ENCODE data around the gene TEAD1. TPM values are rescaled to one million over a fixed set of nuclear protein-coding genes. Genes with fewer than 3 reads are reported as not detected.
A peak's percentile ranks its signal among the peaks of the same experiment; 100 is the strongest.

Gene TEAD1
- total RNA-seq, 4 donors from 2014 or later: 46.4 to 214 (median 61.2) TPM

GRCh38 chr11:12696911-12697581, 22.8 kb downstream of the TEAD1 start:
- H3K36me3 ChIP-seq: no peaks in the 10 kb centered on the region
- in situ Hi-C loops (cut with MboI; ENCODE audit: low pct_ligation_motif_present in 1 of 4, low pct_unique_long_range_greater_than_20kb in 1 of 4, low sequenced_read_pairs in 3 of 4) (loop anchor here in 2 of 4 donors (25.0 kb wide), 1 partner anchor 190 kb away; no protein-coding TSS in a partner anchor), intact Hi-C loops (cut with DNase I; ENCODE audit: low total_unique reads) (loop anchor here (10.0 kb wide), 1 partner anchor 48 kb away; no protein-coding TSS in a partner anchor)
- H3K4me1 ChIP-seq: peaks cover 21 to 66% (median 37%) of the 10 kb centered on the region in 4 donors
- TF ChIP-seq POLR2A (IDR thresholded peaks at IDR 0.05): no peak
- TF ChIP-seq, protein P1, sequence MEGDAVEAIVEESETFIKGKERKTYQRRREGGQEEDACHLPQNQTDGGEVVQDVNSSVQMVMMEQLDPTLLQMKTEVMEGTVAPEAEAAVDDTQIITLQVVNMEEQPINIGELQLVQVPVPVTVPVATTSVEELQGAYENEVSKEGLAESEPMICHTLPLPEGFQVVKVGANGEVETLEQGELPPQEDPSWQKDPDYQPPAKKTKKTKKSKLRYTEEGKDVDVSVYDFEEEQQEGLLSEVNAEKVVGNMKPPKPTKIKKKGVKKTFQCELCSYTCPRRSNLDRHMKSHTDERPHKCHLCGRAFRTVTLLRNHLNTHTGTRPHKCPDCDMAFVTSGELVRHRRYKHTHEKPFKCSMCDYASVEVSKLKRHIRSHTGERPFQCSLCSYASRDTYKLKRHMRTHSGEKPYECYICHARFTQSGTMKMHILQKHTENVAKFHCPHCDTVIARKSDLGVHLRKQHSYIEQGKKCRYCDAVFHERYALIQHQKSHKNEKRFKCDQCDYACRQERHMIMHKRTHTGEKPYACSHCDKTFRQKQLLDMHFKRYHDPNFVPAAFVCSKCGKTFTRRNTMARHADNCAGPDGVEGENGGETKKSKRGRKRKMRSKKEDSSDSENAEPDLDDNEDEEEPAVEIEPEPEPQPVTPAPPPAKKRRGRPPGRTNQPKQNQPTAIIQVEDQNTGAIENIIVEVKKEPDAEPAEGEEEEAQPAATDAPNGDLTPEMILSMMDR (IDR thresholded peaks at IDR 0.05): no peak
- no peak for TF ChIP-seq POLR2AphosphoS5 (IDR thresholded peaks at IDR 0.05)
- TF ChIP-seq EP300 (IDR thresholded peaks at IDR 0.05; ENCODE audit: low read depth): no peak
- WGBS, 2 donors (ENCODE audit: low coverage in 1 of 2): 62 to 84% methylated on average over 2 to 4 of the region's 5 CpGs
- no peak overlapping the region for H3K27ac ChIP-seq
- no peak overlapping the region for H3K4me3 ChIP-seq
- H3K9me3 ChIP-seq: no peaks in the 10 kb centered on the region
- DNase-seq: no peak
- H3K27me3 ChIP-seq: no peaks in the 10 kb centered on the region

GRCh38 chr11:12698048-12698447, 23.8 kb downstream of the TEAD1 start:
- TF ChIP-seq POLR2AphosphoS5 (IDR thresholded peaks at IDR 0.05): no peak
- H3K4me3 ChIP-seq: no peak overlapping the region
- intact Hi-C loops (cut with DNase I; ENCODE audit: low total_unique reads) (loop anchor here (10.0 kb wide), 1 partner anchor 47 kb away; no protein-coding TSS in a partner anchor), in situ Hi-C loops (cut with MboI; ENCODE audit: low pct_ligation_motif_present in 1 of 4, low pct_unique_long_range_greater_than_20kb in 1 of 4, low sequenced_read_pairs in 3 of 4) (loop anchor here in 2 of 4 donors (25.0 kb wide), 1 partner anchor 189 kb away; no protein-coding TSS in a partner anchor)
- 50 to 81% methylated on average over 3 to 5 of the region's 5 CpGs for WGBS, 2 donors (ENCODE audit: low coverage in 1 of 2)
- no peaks in the 10 kb centered on the region for H3K36me3 ChIP-seq
- no peak for DNase-seq
- no peak overlapping the region for H3K27ac ChIP-seq
- no peaks in the 10 kb centered on the region for H3K27me3 ChIP-seq
- peaks cover 12 to 56% (median 28%) of the 10 kb centered on the region in 4 donors for H3K4me1 ChIP-seq
- no peaks in the 10 kb centered on the region for H3K9me3 ChIP-seq

DNA sequence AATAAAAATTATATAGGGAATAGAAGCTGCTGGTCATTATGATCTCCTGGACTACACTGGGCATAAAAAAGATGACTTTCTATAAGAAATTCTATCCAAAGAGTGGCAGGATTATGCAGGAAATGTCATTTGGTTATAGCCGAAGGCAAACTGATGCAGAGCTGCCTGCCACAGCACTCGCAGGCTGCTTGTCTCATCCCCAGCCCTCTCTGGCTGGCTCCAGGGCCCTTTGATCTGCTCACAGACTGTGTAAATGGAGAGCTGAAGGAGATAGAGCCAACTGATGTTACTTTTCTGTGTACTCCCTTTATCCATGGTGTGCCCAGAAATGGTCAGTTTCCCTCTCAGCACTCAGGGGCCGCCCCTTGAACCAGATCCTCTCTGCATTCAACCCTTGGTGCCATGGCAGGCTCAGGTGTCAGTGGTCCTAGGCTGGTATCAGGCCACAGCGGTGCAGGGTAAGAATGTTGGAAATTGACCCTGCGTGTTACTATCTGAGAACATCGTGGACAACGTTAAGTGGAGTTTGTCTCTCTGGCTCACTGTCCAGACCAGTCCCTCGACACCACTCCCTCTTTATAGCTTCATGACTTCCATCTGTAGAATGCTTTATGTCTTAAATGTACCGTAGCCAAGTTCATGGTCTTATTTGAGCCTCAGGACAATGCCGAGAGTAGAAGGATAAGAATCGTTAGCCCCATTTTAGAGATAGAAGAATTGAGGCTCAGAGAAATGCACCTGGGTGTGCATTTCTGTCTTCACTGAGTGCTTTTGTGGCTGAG, 27.8 kb downstream of the TEAD1 start:
- no peaks in the 10 kb centered on the region for H3K27me3 ChIP-seq
- H3K4me1 ChIP-seq: peaks cover 0 to 33% (median 11%) of the 10 kb centered on the region in 4 donors
- H3K36me3 ChIP-seq: no peaks in the 10 kb centered on the region
- intact Hi-C loops (cut with DNase I; ENCODE audit: low total_unique reads): no loop called here
- H3K4me3 ChIP-seq: no peak overlapping the region
- 72 to 79% methylated on average over 6 to 11 of the region's 11 CpGs for WGBS, 2 donors (ENCODE audit: low coverage in 1 of 2)
- TF ChIP-seq, protein P1 (IDR thresholded peaks at IDR 0.05): no peak
- DNase-seq: no peak
- H3K9me3 ChIP-seq: no peaks in the 10 kb centered on the region
- no peak overlapping the region for H3K27ac ChIP-seq
- in situ Hi-C loops (cut with MboI; ENCODE audit: low pct_ligation_motif_present in 1 of 4, low pct_unique_long_range_greater_than_20kb in 1 of 4, low sequenced_read_pairs in 3 of 4): no loop called here

- in situ Hi-C loops (cut with MboI; ENCODE audit: low pct_ligation_motif_present in 1 of 4, low pct_unique_long_range_greater_than_20kb in 1 of 4, low sequenced_read_pairs in 3 of 4): no loop called here
- 81 to 100% methylated on average over 3 to 4 of the region's 4 CpGs for WGBS, 2 donors (ENCODE audit: low coverage in 1 of 2)
Measured at GRCh38 chr11:12702999-12703453, 28.8 kb downstream of the TEAD1 start.

DNA sequence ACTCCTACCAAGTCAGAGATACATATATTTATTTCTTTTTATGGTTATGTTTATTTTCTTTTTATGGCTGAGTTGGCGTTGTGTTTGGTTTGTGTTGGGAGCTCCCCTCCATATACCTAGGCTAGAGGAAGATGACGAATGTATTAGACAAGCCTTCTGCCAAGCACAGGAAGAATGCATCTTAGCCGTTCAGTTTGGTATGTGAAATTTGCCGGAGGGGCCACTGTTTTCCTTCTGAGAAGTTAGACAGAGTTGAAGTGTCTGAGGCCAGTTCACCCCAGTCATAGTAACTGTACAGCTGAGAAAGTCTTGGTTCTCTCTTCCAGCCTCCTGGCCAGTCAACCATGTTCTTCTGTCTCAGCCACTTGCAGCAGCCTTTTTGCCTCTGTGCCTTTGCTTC, 29.8 kb downstream of the TEAD1 start:
- Histone ChIP-seq H3K36me3 (no peaks in the 10 kb centered on the region), H3K27ac (peak overlapping the region in 2 of 4 donors; percentile 13 to 39), H3K9me3 (no peaks in the 10 kb centered on the region), H3K4me1 (peaks cover 12 to 44% (median 25%) of the 10 kb centered on the region in 4 donors), H3K27me3 (no peaks in the 10 kb centered on the region), H3K4me3 (no peak overlapping the region)
- TF ChIP-seq EP300 (IDR thresholded peaks at IDR 0.05; ENCODE audit: low read depth): no peak
- TF ChIP-seq POLR2AphosphoS5 (IDR thresholded peaks at IDR 0.05): no peak
- TF ChIP-seq, protein P1 (IDR thresholded peaks at IDR 0.05): no peak
- TF ChIP-seq POLR2A (IDR thresholded peaks at IDR 0.05): no peak
- intact Hi-C loops (cut with DNase I; ENCODE audit: low total_unique reads): no loop called here
- in situ Hi-C loops (cut with MboI; ENCODE audit: low pct_ligation_motif_present in 1 of 4, low pct_unique_long_range_greater_than_20kb in 1 of 4, low sequenced_read_pairs in 3 of 4): no loop called here
- no peak for DNase-seq
- WGBS, 2 donors (ENCODE audit: low coverage in 1 of 2): 44 to 48% methylated on average over 4 of the region's 4 CpGs

More at GRCh38 chr11:12702999-12703453, 28.8 kb downstream of the TEAD1 start:
- no peaks in the 10 kb centered on the region for H3K36me3 ChIP-seq
- H3K9me3 ChIP-seq: no peaks in the 10 kb centered on the region
- H3K27ac ChIP-seq: no peak overlapping the region
- TF ChIP-seq POLR2AphosphoS5 (IDR thresholded peaks at IDR 0.05): no peak
- TF ChIP-seq EP300 (IDR thresholded peaks at IDR 0.05; ENCODE audit: low read depth): no peak
- intact Hi-C loops (cut with DNase I; ENCODE audit: low total_unique reads): no loop called here
- no peak for DNase-seq
- no peaks in the 10 kb centered on the region for H3K27me3 ChIP-seq
- no peak overlapping the region for H3K4me3 ChIP-seq
- peaks cover 9 to 40% (median 21%) of the 10 kb centered on the region in 4 donors for H3K4me1 ChIP-seq
